Activated T-helper 1 cell treated with anti-CD3 and anti-CD28 coated beads, Interleukin-12 subunit alpha, Interleukin-12 subunit beta, Interleukin-2, Interleukin-4 antibody, amounts not matched to agents 30 ng/mL and 10 ng/mL and 1 ng/mL, durations not matched to agents 14 hours and 24 hours and 36 hours (primary cell): ENCODE results near the gene HPRT1. TPM values are rescaled to one million over a fixed set of nuclear protein-coding genes. Genes with fewer than 3 reads are reported as not detected.
"Not testable (repeated sequence)": the region's sequence is repeated elsewhere in the genome, so short reads cannot be mapped to it uniquely, and the experiment has no call there.

Experiments
- DNase-seq: peaks from one replicate; pipeline ENCODE4 v3.0.0; 2021; ENCODE audit warnings: low spot score
- H3K27ac Mint-ChIP-seq: one replicate; pipeline ENCODE4 v1.8.0; 2021; ENCODE audit warnings: mild to moderate bottlenecking, mixed read lengths
- H3K27me3 Mint-ChIP-seq: one replicate; pipeline ENCODE4 v1.8.0; 2022; ENCODE audit warnings: mild to moderate bottlenecking, moderate library complexity, mixed read lengths; ENCODE audit not compliant: insufficient read depth
- H3K36me3 Mint-ChIP-seq: one replicate; pipeline ENCODE4 v1.8.0; 2021; ENCODE audit warnings: low read depth, mixed read lengths
- H3K4me1 Mint-ChIP-seq: one replicate; pipeline ENCODE4 v1.8.0; 2021; ENCODE audit warnings: low read depth, mixed read lengths
- H3K4me3 Mint-ChIP-seq: one replicate; pipeline ENCODE4 v1.8.0; 2021; ENCODE audit warnings: mild to moderate bottlenecking, moderate library complexity, mixed read lengths
- H3K9me3 Mint-ChIP-seq: one replicate; pipeline ENCODE4 v1.8.0; 2021; ENCODE audit warnings: mixed read lengths
- intact Hi-C: fragments of 100-400 bp; cut with micrococcal nuclease; formaldehyde crosslinking; loops from one replicate; pipeline ENCODE4 v1.15.1; 2024
- total RNA-seq: library from RNA; stranded (reverse); gene quantifications from 2 replicates; pipeline ENCODE4 v1.2.3, GENCODE V29; 2022

HPRT1 gene
- total RNA-seq, 1 donor from 2014 or later, result 106 TPM

- Mint-ChIP-seq H3K4me3 (no peak overlapping the region), H3K9me3 (no peaks in the 10 kb centered on the region), H3K4me1 (no peaks in the 10 kb centered on the region), H3K36me3 (peaks cover 7% of the 10 kb centered on the region), H3K27me3 (no peaks in the 10 kb centered on the region), H3K27ac (no peak overlapping the region)
- DNase-seq, result no peak
- intact Hi-C loops, result no loop called here
These were observed 5.5 kb upstream of the HPRT1 start for GRCh38 chrX:134454506-134454905.

GRCh38 chrX:134457708-134458107 lies 2.3 kb upstream of the HPRT1 start:
- H3K27ac Mint-ChIP-seq, result no peak overlapping the region
- peaks cover 3% of the 10 kb centered on the region for H3K36me3 Mint-ChIP-seq
- no peaks in the 10 kb centered on the region for H3K9me3 Mint-ChIP-seq
- H3K27me3 Mint-ChIP-seq, result no peaks in the 10 kb centered on the region
- no peak for DNase-seq
- H3K4me1 Mint-ChIP-seq, result peaks cover 13% of the 10 kb centered on the region
- H3K4me3 Mint-ChIP-seq, result no peak overlapping the region
- intact Hi-C loops, result no loop called here

GRCh38 chrX:134459683-134460004 lies 321 bp upstream of the HPRT1 start:
- Mint-ChIP-seq H3K4me3 (peak overlapping the region; percentile 84), H3K36me3 (peaks cover 2% of the 10 kb centered on the region), H3K9me3 (no peaks in the 10 kb centered on the region), H3K27me3 (no peaks in the 10 kb centered on the region), H3K4me1 (peaks cover 19% of the 10 kb centered on the region), H3K27ac (peak overlapping the region; percentile 70)
- no peak for DNase-seq
- intact Hi-C loops, result loop anchor here (1.0 to 10.0 kb wide), 2 partner anchors 272 to 1065 kb away; partner anchors contain the start of gene INTS6L

GRCh38 chrX:134460862-134461220 lies 876 bp downstream of the HPRT1 start:
- Mint-ChIP-seq H3K4me1 (peaks cover 19% of the 10 kb centered on the region), H3K9me3 (no peaks in the 10 kb centered on the region), H3K27me3 (no peaks in the 10 kb centered on the region), H3K4me3 (peak overlapping the region; percentile 90), H3K36me3 (peaks cover 2% of the 10 kb centered on the region), H3K27ac (peak overlapping the region; percentile 50)
- no peak for DNase-seq
- intact Hi-C loops, result loop anchor here (1.0 to 10.0 kb wide), 2 partner anchors 274 to 1064 kb away; partner anchors contain the start of gene INTS6L

GRCh38 chrX:134461437-134461836 lies 1.5 kb downstream of the HPRT1 start:
- Mint-ChIP-seq H3K27ac (no peak overlapping the region), H3K9me3 (no peaks in the 10 kb centered on the region), H3K4me3 (peak overlapping the region; percentile 90)

GRCh38 chrX:134462927-134463326 lies 3.0 kb downstream of the HPRT1 start:
- Mint-ChIP-seq H3K27ac (no peak overlapping the region), H3K4me3 (no peak overlapping the region), H3K9me3 (no peaks in the 10 kb centered on the region), H3K4me1 (peaks cover 19% of the 10 kb centered on the region), H3K36me3 (peaks cover 2% of the 10 kb centered on the region), H3K27me3 (no peaks in the 10 kb centered on the region)
- no peak for DNase-seq
- intact Hi-C loops, result loop anchor here (10.0 kb wide), 1 partner anchor 1062 kb away; the partner anchor contains the start of gene INTS6L

More at GRCh38 chrX:134461437-134461836, 1.5 kb downstream of the HPRT1 start:
- H3K27me3 Mint-ChIP-seq, result no peaks in the 10 kb centered on the region
- H3K4me1 Mint-ChIP-seq, result peaks cover 19% of the 10 kb centered on the region
- no peak for DNase-seq
- H3K36me3 Mint-ChIP-seq, result peaks cover 2% of the 10 kb centered on the region
- intact Hi-C loops, result loop anchor here (10.0 kb wide), 1 partner anchor 1063 kb away; the partner anchor contains the start of gene INTS6L

- peaks cover 24% of the 10 kb centered on the region for H3K4me1 Mint-ChIP-seq
- not testable (repeated sequence) for H3K36me3 Mint-ChIP-seq, H3K27ac Mint-ChIP-seq, DNase-seq, H3K9me3 Mint-ChIP-seq, H3K4me3 Mint-ChIP-seq, H3K27me3 Mint-ChIP-seq
- intact Hi-C loops, result loop anchor here (10.0 kb wide), 1 partner anchor 1060 kb away; the partner anchor contains the start of gene INTS6L
These were observed 4.5 kb downstream of the HPRT1 start for GRCh38 chrX:134464453-134464852.

GRCh38 chrX:134469486-134469885 lies 9.5 kb downstream of the HPRT1 start:
- H3K4me3 Mint-ChIP-seq, result no peak overlapping the region
- H3K9me3 Mint-ChIP-seq, result no peaks in the 10 kb centered on the region
- no peaks in the 10 kb centered on the region for H3K27me3 Mint-ChIP-seq
- H3K36me3 Mint-ChIP-seq, result peaks cover 7% of the 10 kb centered on the region
- H3K27ac Mint-ChIP-seq, result peak overlapping the region; percentile 40
- no peak for DNase-seq
- peaks cover 6% of the 10 kb centered on the region for H3K4me1 Mint-ChIP-seq
- intact Hi-C loops, result loop anchor here (10.0 kb wide), 1 partner anchor 1055 kb away; the partner anchor contains the start of gene INTS6L

- no peaks in the 10 kb centered on the region for H3K9me3 Mint-ChIP-seq
- H3K4me1 Mint-ChIP-seq, result peaks cover 6% of the 10 kb centered on the region
- no peak overlapping the region for H3K4me3 Mint-ChIP-seq
- H3K27ac Mint-ChIP-seq, result no peak overlapping the region
- intact Hi-C loops, result no loop called here
- DNase-seq, result no peak
- H3K27me3 Mint-ChIP-seq, result no peaks in the 10 kb centered on the region
- peaks cover 8% of the 10 kb centered on the region for H3K36me3 Mint-ChIP-seq
These were observed 10.0 kb downstream of the HPRT1 start for GRCh38 chrX:134470013-134470412.

- H3K4me3 Mint-ChIP-seq, result no peak overlapping the region
These were observed 12.1 kb downstream of the HPRT1 start for GRCh38 chrX:134472041-134472440.

GRCh38 chrX:134476284-134476683 lies 16.3 kb downstream of the HPRT1 start:
- H3K4me1 Mint-ChIP-seq, result no peaks in the 10 kb centered on the region
- H3K9me3 Mint-ChIP-seq, result no peaks in the 10 kb centered on the region
- no peak overlapping the region for H3K27ac Mint-ChIP-seq
- no peaks in the 10 kb centered on the region for H3K27me3 Mint-ChIP-seq
- H3K36me3 Mint-ChIP-seq, result peaks cover 20% of the 10 kb centered on the region
- no peak overlapping the region for H3K4me3 Mint-ChIP-seq
- DNase-seq, result no peak
- intact Hi-C loops, result no loop called here

More at GRCh38 chrX:134472041-134472440, 12.1 kb downstream of the HPRT1 start:
- peaks cover 6% of the 10 kb centered on the region for H3K4me1 Mint-ChIP-seq
- no peaks in the 10 kb centered on the region for H3K9me3 Mint-ChIP-seq
- no peaks in the 10 kb centered on the region for H3K27me3 Mint-ChIP-seq
- no peak for DNase-seq
- intact Hi-C loops, result no loop called here
- peaks cover 18% of the 10 kb centered on the region for H3K36me3 Mint-ChIP-seq
- no peak overlapping the region for H3K27ac Mint-ChIP-seq

- H3K9me3 Mint-ChIP-seq, result no peaks in the 10 kb centered on the region
- DNase-seq, result no peak
- H3K27me3 Mint-ChIP-seq, result no peaks in the 10 kb centered on the region
- intact Hi-C loops, result no loop called here
- H3K4me3 Mint-ChIP-seq, result no peak overlapping the region
- H3K4me1 Mint-ChIP-seq, result no peaks in the 10 kb centered on the region
- H3K36me3 Mint-ChIP-seq, result peaks cover 15% of the 10 kb centered on the region
- H3K27ac Mint-ChIP-seq, result no peak overlapping the region
These were observed 18.4 kb downstream of the HPRT1 start for GRCh38 chrX:134478374-134478773.

- no peak overlapping the region for H3K4me3 Mint-ChIP-seq
- peaks cover 12% of the 10 kb centered on the region for H3K36me3 Mint-ChIP-seq
- no peaks in the 10 kb centered on the region for H3K27me3 Mint-ChIP-seq
- intact Hi-C loops, result no loop called here
- no peaks in the 10 kb centered on the region for H3K4me1 Mint-ChIP-seq
- DNase-seq, result no peak
- H3K9me3 Mint-ChIP-seq, result no peaks in the 10 kb centered on the region
- no peak overlapping the region for H3K27ac Mint-ChIP-seq
These were observed 20.1 kb downstream of the HPRT1 start for GRCh38 chrX:134480061-134480460.

- Mint-ChIP-seq H3K27me3 (no peaks in the 10 kb centered on the region), H3K36me3 (peaks cover 5% of the 10 kb centered on the region), H3K4me3 (no peak overlapping the region), H3K4me1 (no peaks in the 10 kb centered on the region), H3K27ac (no peak overlapping the region), H3K9me3 (no peaks in the 10 kb centered on the region)
- DNase-seq, result no peak
- intact Hi-C loops, result no loop called here
These were observed 21.4 kb downstream of the HPRT1 start for GRCh38 chrX:134481339-134481738.
